ENCODE measurements around the gene CCN6. TPM values are rescaled to one million over a fixed set of nuclear protein-coding genes. Genes with fewer than 3 reads are reported as not detected.

Gene CCN6
- total and polyA plus RNA-seq, 2 donors (not counting 1 experiment from before 2014, with no cell fraction given): 0.49 TPM; not detected in 1

DNA sequence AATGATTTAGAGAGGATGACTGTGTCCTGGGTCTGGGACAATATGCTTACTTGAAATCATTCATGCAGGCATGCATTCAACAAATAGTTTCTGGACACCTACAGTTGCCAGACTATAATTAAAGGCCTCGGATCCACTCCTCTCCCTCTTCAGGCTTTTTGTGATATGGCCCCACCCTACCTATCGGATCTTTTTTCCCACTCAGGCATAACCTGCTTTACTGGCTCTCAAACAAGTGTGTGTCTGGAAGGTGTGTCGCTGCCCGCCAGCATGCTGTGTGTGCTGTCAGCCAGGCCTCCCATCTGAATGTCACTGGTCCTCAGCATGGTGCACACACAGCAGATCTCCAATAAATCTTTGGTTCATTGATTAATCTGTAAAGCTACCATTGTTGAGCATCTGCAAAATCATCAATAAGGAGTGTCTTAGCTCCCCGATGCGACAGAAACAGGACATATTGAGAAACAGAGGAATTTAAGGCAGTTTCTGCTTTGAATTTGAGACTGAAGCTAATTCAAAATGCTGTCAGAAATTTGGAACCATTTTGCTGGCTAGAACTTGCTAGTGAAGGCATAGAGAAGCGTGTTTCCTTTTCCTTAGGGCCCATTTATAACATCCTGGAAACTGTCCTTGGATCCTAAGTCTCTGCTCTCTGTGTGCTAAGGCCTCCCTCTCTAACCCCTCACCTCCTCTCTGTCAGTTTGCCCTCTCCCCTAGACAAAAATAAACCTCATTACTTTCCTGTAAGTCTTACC, 23.5 kb upstream of the CCN6 start:
- Histone ChIP-seq H3K27ac (ENCODE audit: insufficient read depth, low read length) (no peak overlapping the region), H2AFZ (ENCODE audit: low read length) (no peak overlapping the region), H3K4me2 (ENCODE audit: extremely low read depth, insufficient read depth, low read length) (no peak overlapping the region), H3K4me1 (ENCODE audit: control insufficient read depth, extremely low read depth, insufficient read depth, low read length) (no peaks in the 10 kb centered on the region), H3K36me3 (ENCODE audit: control insufficient read depth, insufficient read depth, low read length) (no peaks in the 10 kb centered on the region), H3K79me2 (ENCODE audit: control insufficient read depth, insufficient read depth, low read length) (no peaks in the 10 kb centered on the region), H3K9me3 (ENCODE audit: control insufficient read depth, insufficient read depth, low read depth, low read length) (no peaks in the 10 kb centered on the region), H4K20me1 (ENCODE audit: control insufficient read depth, extremely low read depth, insufficient read depth, low read length) (no peaks in the 10 kb centered on the region), H3K27me3 (ENCODE audit: control insufficient read depth, insufficient read depth, low read length) (peaks cover 2% of the 10 kb centered on the region), H3K9ac (ENCODE audit: insufficient read depth, low read length) (no peak overlapping the region), H3K4me3 (replicated peaks in 1 of 4; ENCODE audit: control extremely low read depth in 1 of 4, insufficient read depth in 1 of 4, low read depth in 3 of 4, low read length in 4 of 4) (no peak overlapping the region)
- no peak for DNase-seq (ENCODE audit: low read depth in 2 of 2)
- no peak for TF ChIP-seq EZH2 (IDR thresholded peaks at IDR 0.05; ENCODE audit: low read length, missing control alignments)
- TF ChIP-seq CTCF (conservative IDR thresholded peaks at IDR 0.05 in 1 of 2, IDR thresholded peaks at IDR 0.05 in 1 of 2; ENCODE audit: low read depth in 1 of 2, low read length in 2 of 2): no peak

GRCh38 chr6:112030961-112031660, 22.8 kb upstream of the CCN6 start:
- no peak for DNase-seq (ENCODE audit: low read depth in 2 of 2)
- Histone ChIP-seq H3K4me2 (ENCODE audit: extremely low read depth, insufficient read depth, low read length) (no peak overlapping the region), H3K9me3 (ENCODE audit: control insufficient read depth, insufficient read depth, low read depth, low read length) (no peaks in the 10 kb centered on the region), H3K27ac (ENCODE audit: insufficient read depth, low read length) (no peak overlapping the region), H3K4me1 (ENCODE audit: control insufficient read depth, extremely low read depth, insufficient read depth, low read length) (no peaks in the 10 kb centered on the region), H4K20me1 (ENCODE audit: control insufficient read depth, extremely low read depth, insufficient read depth, low read length) (no peaks in the 10 kb centered on the region), H3K9ac (ENCODE audit: insufficient read depth, low read length) (no peak overlapping the region), H3K36me3 (ENCODE audit: control insufficient read depth, insufficient read depth, low read length) (no peaks in the 10 kb centered on the region), H3K79me2 (ENCODE audit: control insufficient read depth, insufficient read depth, low read length) (no peaks in the 10 kb centered on the region), H3K4me3 (replicated peaks in 1 of 4; ENCODE audit: control extremely low read depth in 1 of 4, insufficient read depth in 1 of 4, low read depth in 3 of 4, low read length in 4 of 4) (no peak overlapping the region), H3K27me3 (ENCODE audit: control insufficient read depth, insufficient read depth, low read length) (peaks cover 2% of the 10 kb centered on the region), H2AFZ (ENCODE audit: low read length) (no peak overlapping the region)
- TF ChIP-seq CTCF (conservative IDR thresholded peaks at IDR 0.05 in 1 of 2, IDR thresholded peaks at IDR 0.05 in 1 of 2; ENCODE audit: low read depth in 1 of 2, low read length in 2 of 2): no peak
- TF ChIP-seq EZH2 (IDR thresholded peaks at IDR 0.05; ENCODE audit: low read length, missing control alignments): no peak

DNA sequence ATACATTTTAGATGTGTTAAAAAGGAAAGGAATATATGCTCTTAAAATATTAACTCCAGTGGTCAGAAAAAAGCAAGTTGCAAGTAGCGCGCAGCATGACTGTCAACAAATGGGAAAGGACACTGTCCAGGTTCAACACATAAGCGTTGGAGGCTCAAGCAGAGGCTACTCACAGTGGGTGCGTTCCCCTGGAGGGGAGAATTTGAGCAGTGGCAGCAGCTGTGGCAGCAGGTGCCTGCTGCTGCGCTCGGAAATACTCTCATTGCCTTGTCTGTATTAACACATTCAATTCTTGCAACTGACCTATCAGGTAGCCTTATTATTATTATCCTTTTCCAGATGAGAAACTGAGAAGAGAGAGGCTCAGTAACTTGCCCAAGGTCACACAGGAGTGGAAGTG, 21.9 kb upstream of the CCN6 start:
- Histone ChIP-seq H3K27ac (ENCODE audit: insufficient read depth, low read length) (no peak overlapping the region), H4K20me1 (ENCODE audit: control insufficient read depth, extremely low read depth, insufficient read depth, low read length) (no peaks in the 10 kb centered on the region), H3K27me3 (ENCODE audit: control insufficient read depth, insufficient read depth, low read length) (peaks cover 2% of the 10 kb centered on the region), H3K4me3 (replicated peaks in 1 of 4; ENCODE audit: control extremely low read depth in 1 of 4, insufficient read depth in 1 of 4, low read depth in 3 of 4, low read length in 4 of 4) (no peak overlapping the region), H2AFZ (ENCODE audit: low read length) (no peak overlapping the region), H3K4me2 (ENCODE audit: extremely low read depth, insufficient read depth, low read length) (no peak overlapping the region), H3K9me3 (ENCODE audit: control insufficient read depth, insufficient read depth, low read depth, low read length) (no peaks in the 10 kb centered on the region), H3K36me3 (ENCODE audit: control insufficient read depth, insufficient read depth, low read length) (no peaks in the 10 kb centered on the region), H3K4me1 (ENCODE audit: control insufficient read depth, extremely low read depth, insufficient read depth, low read length) (no peaks in the 10 kb centered on the region), H3K79me2 (ENCODE audit: control insufficient read depth, insufficient read depth, low read length) (no peaks in the 10 kb centered on the region), H3K9ac (ENCODE audit: insufficient read depth, low read length) (no peak overlapping the region)
- TF ChIP-seq CTCF (conservative IDR thresholded peaks at IDR 0.05 in 1 of 2, IDR thresholded peaks at IDR 0.05 in 1 of 2; ENCODE audit: low read depth in 1 of 2, low read length in 2 of 2): no peak
- no peak for TF ChIP-seq EZH2 (IDR thresholded peaks at IDR 0.05; ENCODE audit: low read length, missing control alignments)
- DNase-seq (ENCODE audit: low read depth in 2 of 2): no peak
